A673 (cell line): ENCODE results near the gene NLGN1. TPM values are rescaled to one million over a fixed set of nuclear protein-coding genes. Genes with fewer than 3 reads are reported as not detected.

Experiments used
- BruUV-seq: library from RNA; stranded (reverse); fragments of 400-500 nt; replicated peaks from 2 replicates; lab custom pipeline; 2021; lab: Mats Ljungman, UMichigan
- CTCF ChIA-PET: fragments of 300-600 bp; sonication (Branson Sonifier 250); formaldehyde crosslinking; loops from one replicate; lab custom pipeline; 2022; ENCODE audit warnings: antibody characterized with exemption; lab: Charles Lee
- POLR2A ChIA-PET: fragments of 300-600 bp; sonication (Branson Sonifier 250); formaldehyde crosslinking; loops from one replicate; lab custom pipeline; 2022; ENCODE audit warnings: antibody characterized with exemption; ENCODE audit not compliant: low non-redundant PET; lab: Charles Lee
- DNase-seq: peaks from one replicate; pipeline ENCODE4 v3.0.0-alpha.2; 2015; ENCODE audit warnings: low spot score
- H3K27ac ChIP-seq: fragments of 200-600 bp; sonication (generic); 2 replicates; pipeline ENCODE4 v1.5.1; 2016; ENCODE audit warnings: mixed run types, low read depth, mild to moderate bottlenecking, mixed read lengths, antibody characterized with exemption, low read length; ENCODE audit not compliant: poor library complexity, severe bottlenecking
- H3K27me3 ChIP-seq: fragments of 200-600 bp; sonication (generic); replicated peaks from 2 replicates; pipeline ENCODE4 v1.6.1; 2017; ENCODE audit warnings: mixed run types, low read depth, mild to moderate bottlenecking, mixed read lengths, antibody characterized with exemption, low read length; ENCODE audit not compliant: insufficient read depth, poor library complexity
- H3K36me3 ChIP-seq: fragments of 200-600 bp; sonication (generic); 2 replicates; pipeline ENCODE4 v1.6.1; 2016; ENCODE audit warnings: mixed run types, mild to moderate bottlenecking, mixed read lengths, antibody characterized with exemption, low read length; ENCODE audit not compliant: insufficient read depth, poor library complexity, severe bottlenecking
- H3K4me1 ChIP-seq: fragments of 200-600 bp; sonication (generic); 2 replicates; pipeline ENCODE4 v1.6.1; 2017; ENCODE audit warnings: mixed run types, mild to moderate bottlenecking, mixed read lengths, antibody characterized with exemption, low read length; ENCODE audit not compliant: insufficient read depth, poor library complexity, severe bottlenecking
- H3K4me3 ChIP-seq: fragments of 200-600 bp; sonication (generic); 2 replicates; pipeline ENCODE4 v1.5.1; 2016; ENCODE audit warnings: low read depth, mixed run types, mild to moderate bottlenecking, mixed read lengths, low read length; ENCODE audit not compliant: poor library complexity, severe bottlenecking
- H3K9me3 ChIP-seq: fragments of 200-600 bp; sonication (generic); 2 replicates; pipeline ENCODE4 v1.6.1; 2016; ENCODE audit warnings: mixed run types, low read depth, mild to moderate bottlenecking, mixed read lengths, antibody characterized with exemption, low read length; ENCODE audit not compliant: poor library complexity, severe bottlenecking
- EZH2 ChIP-seq: fragments of 200-600 bp; sonication (generic); IDR thresholded peaks from 2 replicates; pipeline ENCODE4 v1.6.1; 2017; ENCODE audit warnings: borderline replicate concordance, low read depth, mild to moderate bottlenecking, mixed read lengths, antibody characterized with exemption, low read length; ENCODE audit not compliant: poor library complexity, severe bottlenecking
- intact Hi-C: fragments of 100-400 bp; cut with micrococcal nuclease; formaldehyde crosslinking; loops from one replicate; pipeline ENCODE4 v1.10.0; 2022; ENCODE audit not compliant: unreplicated experiment
- total RNA-seq: library from RNA; stranded (reverse); gene quantifications from 2 replicates; pipeline ENCODE4 v1.2.3, GENCODE V29; 2021
- TF ChIP-seq, protein P1 (sequence below): fragments of 300-800, 200-600 bp; sonication (generic); conservative IDR thresholded peaks from 2 replicates; pipeline ENCODE4 v1.5.1; 2017; ENCODE audit warnings: low read depth, mild to moderate bottlenecking, antibody characterized with exemption, low read length, moderate library complexity, mixed read lengths

Gene NLGN1
- total RNA-seq, 1 experiment from 2014 or later = 0.39 TPM

DNA sequence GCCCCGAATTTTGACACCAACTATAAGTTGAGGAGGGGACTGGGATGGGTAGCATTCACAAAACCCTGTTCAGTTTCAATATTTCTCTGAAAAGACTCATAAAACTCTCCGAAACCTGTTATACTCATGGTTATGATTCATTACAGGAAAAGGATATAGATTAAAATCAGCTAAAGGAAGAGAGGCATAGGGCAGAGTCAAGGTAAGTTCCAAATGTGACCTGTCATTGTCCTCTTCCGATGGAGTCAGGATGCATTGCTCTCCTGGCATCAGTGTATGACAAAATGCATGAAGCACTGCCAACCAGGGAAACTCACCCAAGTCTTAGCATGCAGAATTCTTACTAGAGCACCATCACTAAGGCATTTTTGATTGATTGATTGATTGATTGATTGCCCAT, 936.6 kb downstream of the NLGN1 start:
- TF ChIP-seq, protein P1, sequence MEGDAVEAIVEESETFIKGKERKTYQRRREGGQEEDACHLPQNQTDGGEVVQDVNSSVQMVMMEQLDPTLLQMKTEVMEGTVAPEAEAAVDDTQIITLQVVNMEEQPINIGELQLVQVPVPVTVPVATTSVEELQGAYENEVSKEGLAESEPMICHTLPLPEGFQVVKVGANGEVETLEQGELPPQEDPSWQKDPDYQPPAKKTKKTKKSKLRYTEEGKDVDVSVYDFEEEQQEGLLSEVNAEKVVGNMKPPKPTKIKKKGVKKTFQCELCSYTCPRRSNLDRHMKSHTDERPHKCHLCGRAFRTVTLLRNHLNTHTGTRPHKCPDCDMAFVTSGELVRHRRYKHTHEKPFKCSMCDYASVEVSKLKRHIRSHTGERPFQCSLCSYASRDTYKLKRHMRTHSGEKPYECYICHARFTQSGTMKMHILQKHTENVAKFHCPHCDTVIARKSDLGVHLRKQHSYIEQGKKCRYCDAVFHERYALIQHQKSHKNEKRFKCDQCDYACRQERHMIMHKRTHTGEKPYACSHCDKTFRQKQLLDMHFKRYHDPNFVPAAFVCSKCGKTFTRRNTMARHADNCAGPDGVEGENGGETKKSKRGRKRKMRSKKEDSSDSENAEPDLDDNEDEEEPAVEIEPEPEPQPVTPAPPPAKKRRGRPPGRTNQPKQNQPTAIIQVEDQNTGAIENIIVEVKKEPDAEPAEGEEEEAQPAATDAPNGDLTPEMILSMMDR = no peak
- TF ChIP-seq EZH2 = no peak
- DNase-seq = no peak
- H3K4me1 ChIP-seq = no peaks in the 10 kb centered on the region
- H3K4me3 ChIP-seq = no peak overlapping the region
- no peaks in the 10 kb centered on the region for H3K36me3 ChIP-seq
- no peak overlapping the region for H3K27ac ChIP-seq
- no TSS peak for BruUV-seq
- intact Hi-C loops = no loop called here
- ChIA-PET POLR2A (no interaction called here), CTCF (no interaction called here)
- no peaks in the 10 kb centered on the region for H3K9me3 ChIP-seq
- no peaks in the 10 kb centered on the region for H3K27me3 ChIP-seq

DNA sequence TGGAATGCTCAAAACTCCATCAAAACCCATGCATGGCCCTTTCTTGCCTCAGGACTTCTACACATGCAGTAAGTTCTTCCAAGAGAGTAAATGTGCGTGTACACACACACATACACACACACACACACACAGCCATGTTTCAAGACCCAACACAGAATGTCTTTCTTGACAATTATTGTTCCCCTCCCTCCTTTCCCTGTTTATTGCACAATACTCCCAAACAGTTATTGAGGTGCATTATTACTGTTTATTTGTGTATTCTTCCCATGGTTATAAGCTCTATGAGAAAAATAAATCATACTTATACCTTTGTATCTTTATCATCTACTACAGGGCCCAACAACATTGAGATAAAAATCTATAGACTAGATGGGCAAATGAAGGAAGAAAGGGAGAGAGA, 937.8 kb downstream of the NLGN1 start:
- H3K4me1 ChIP-seq = no peaks in the 10 kb centered on the region
- CTCF ChIA-PET = no interaction called here
- BruUV-seq = no TSS peak
- H3K36me3 ChIP-seq = no peaks in the 10 kb centered on the region
- H3K27me3 ChIP-seq = no peaks in the 10 kb centered on the region
- no peak overlapping the region for H3K27ac ChIP-seq
- DNase-seq = no peak
- H3K4me3 ChIP-seq = no peak overlapping the region
- POLR2A ChIA-PET = no interaction called here
- intact Hi-C loops = no loop called here
- H3K9me3 ChIP-seq = no peaks in the 10 kb centered on the region
- TF ChIP-seq EZH2 = no peak
- TF ChIP-seq, protein P1 = no peak

DNA sequence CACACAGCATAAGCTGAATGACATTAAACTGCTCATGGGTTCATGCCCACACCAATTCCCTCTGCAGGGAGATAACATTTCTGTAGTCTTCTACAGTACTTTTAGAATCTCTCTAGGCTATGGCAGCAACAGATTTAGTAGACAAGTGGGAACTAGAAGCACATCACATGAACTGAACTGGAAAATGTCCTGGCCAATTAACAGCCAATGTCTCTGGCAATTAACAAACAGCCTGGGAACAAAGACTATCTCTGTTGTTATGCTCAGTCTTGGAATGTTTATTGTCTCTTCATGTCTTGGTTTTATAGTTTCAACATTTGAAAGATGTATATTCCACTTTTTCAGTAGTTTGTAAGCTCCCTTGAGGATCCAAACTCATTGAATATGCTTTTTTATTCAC, 938.4 kb downstream of the NLGN1 start:
- no peaks in the 10 kb centered on the region for H3K27me3 ChIP-seq
- intact Hi-C loops = no loop called here
- BruUV-seq = no TSS peak
- no peaks in the 10 kb centered on the region for H3K9me3 ChIP-seq
- H3K36me3 ChIP-seq = no peaks in the 10 kb centered on the region
- TF ChIP-seq, protein P1 = no peak
- TF ChIP-seq EZH2 = no peak
- ChIA-PET POLR2A (no interaction called here), CTCF (no interaction called here)
- no peak overlapping the region for H3K27ac ChIP-seq
- no peaks in the 10 kb centered on the region for H3K4me1 ChIP-seq
- DNase-seq = no peak
- H3K4me3 ChIP-seq = no peak overlapping the region
